Pancreas (tissue), 10 donors: ENCODE measurements around the gene NMU. TPM values are rescaled to one million over a fixed set of nuclear protein-coding genes. Genes with fewer than 3 reads are reported as not detected.

Experiments
- ATAC-seq, 4 donors: fragments of 200-7000 bp; cut with Tn5 transposase; one replicate each; pipeline versions ENCODE4 v1.8.0 to v1.9.1; 2020; ENCODE audit warnings: mild to moderate bottlenecking in 4 of 4, moderate library complexity in 4 of 4
- DNase-seq, 6 donors: peaks; one replicate each; pipeline ENCODE4 v3.0.0-alpha.2; 2020
- FAIRE-seq: peaks from 2 replicates; lab custom pipeline; 2012; peaks lifted over from hg19 to GRCh38; lab: Jason Lieb, UNC
- H3K27ac ChIP-seq, 4 donors: fragments of 200-600 bp; sonication (generic); 1 replicate in 3 of 4; 2 replicates in 1 of 4; pipeline versions ENCODE4 v1.5.0 to v1.8.0; 2020
- H3K27me3 ChIP-seq, 4 donors: fragments of 200-600 bp; one replicate each; pipeline ENCODE4 v1.8.0; 2021
- H3K36me3 ChIP-seq, 3 donors: fragments of 200-600 bp; sonication (generic) in 1 of 3; one replicate each; pipeline versions ENCODE4 v1.5.0 to v1.8.0; 2020 to 2021
- H3K4me1 ChIP-seq, 3 donors: fragments of 200-600 bp; one replicate each; pipeline ENCODE4 v1.8.0; 2021
- H3K4me3 ChIP-seq, 4 donors: fragments of 200-600 bp; sonication (generic) in 2 of 4; one replicate each; pipeline versions ENCODE4 v1.5.0 to v1.8.0; 2020 to 2021
- H3K9me3 ChIP-seq, 4 donors: fragments of 200-600 bp; one replicate each; pipeline ENCODE4 v1.8.0; 2021
- CTCF ChIP-seq, 4 donors: fragments of 200-600 bp; sonication (generic) in 3 of 4; IDR thresholded peaks; one replicate each; pipeline versions ENCODE4 v1.5.0 to v1.8.0; 2021; ENCODE audit warnings: antibody characterized with exemption in 4 of 4
- WGBS, 2 donors: extraction: QIAGEN DNeasy Blood & Tissue Kit; methylation state at CpG; one replicate each; pipeline ENCODE4 v1.1.7; 2013; 5-methylcytosine and 5-hydroxymethylcytosine counted together
- intact Hi-C, 3 donors: fragments of 100-400 bp; cut with DNase I; formaldehyde crosslinking; loops; one replicate each; pipeline versions ENCODE4 v1.11.1 to v1.14.2; 2022
- polyA plus RNA-seq, 2 donors: library from polyadenylated mRNA; stranded (reverse); fragments of 200-250 nt; gene quantifications; one replicate each; pipeline ENCODE4 v1.2.3, GENCODE V29; 2013
- total RNA-seq, 6 donors: library from RNA; stranded (reverse); fragmentation: NEBNext Ultra II Directional in 4 of 6; extraction: Animal tissue kit (Norgen Biotek cat#: 25700) in 4 of 6; gene quantifications; one replicate each; pipeline versions ENCODE4 v1.2.1 to v1.2.4, GENCODE V29; 2021 to 2023
- donor health status: healthy with polysubstance abuse.
- donor health status: DM: no; HTN: no; CAD: no; lungs with moderate emphysema.
- donor health status: DM: no; HTN: no; CAD: no.
- donor health status: control.
- donor health status: control.
- donor health status: Bipolar disorder and iron deficiency.
- donor health status: DM: yes; HTN: yes; CAD: no.
- donor health status: DM: no; HTN: no; CAD: no.
- donor health status: DM: no; HTN: no; CAD: no.
- donor health status: DM: yes; HTN: yes; CAD: no.

NMU gene
- total and polyA plus RNA-seq, 8 donors = 0.76 TPM; not detected in 7

GRCh38 chr4:55615008-55615407 lies 21.1 kb downstream of the NMU start:
- intact Hi-C loops = no loop called here
- H3K4me1 ChIP-seq = no peaks in the 10 kb centered on the region
- WGBS, 2 donors = 72 to 86% methylated on average over 3 of the region's 3 CpGs
- no peaks in the 10 kb centered on the region for H3K27me3 ChIP-seq
- no peak overlapping the region for H3K27ac ChIP-seq
- DNase-seq (no peak), FAIRE-seq (no peak), ATAC-seq (no peak)
- no peak for TF ChIP-seq CTCF (IDR thresholded peaks at IDR 0.05)
- no peaks in the 10 kb centered on the region for H3K36me3 ChIP-seq
- no peak overlapping the region for H3K4me3 ChIP-seq
- H3K9me3 ChIP-seq = no peaks in the 10 kb centered on the region

- Histone ChIP-seq H3K9me3 (no peaks in the 10 kb centered on the region), H3K27me3 (no peaks in the 10 kb centered on the region), H3K4me1 (no peaks in the 10 kb centered on the region), H3K27ac (no peak overlapping the region), H3K36me3 (no peaks in the 10 kb centered on the region), H3K4me3 (no peak overlapping the region)
- FAIRE-seq (no peak), ATAC-seq (no peak), DNase-seq (no peak)
- intact Hi-C loops = no loop called here
- no peak for TF ChIP-seq CTCF (IDR thresholded peaks at IDR 0.05)
- WGBS, 2 donors = 54 to 76% methylated on average over 3 of the region's 3 CpGs
Measured at GRCh38 chr4:55613621-55614020, 22.5 kb downstream of the NMU start.

- intact Hi-C loops = no loop called here
- ATAC-seq (no peak), FAIRE-seq (no peak), DNase-seq (no peak)
- H3K27me3 ChIP-seq = no peaks in the 10 kb centered on the region
- 75 to 81% methylated on average over 3 of the region's 3 CpGs for WGBS, 2 donors
- H3K4me3 ChIP-seq = no peak overlapping the region
- no peaks in the 10 kb centered on the region for H3K36me3 ChIP-seq
- no peaks in the 10 kb centered on the region for H3K4me1 ChIP-seq
- H3K27ac ChIP-seq = no peak overlapping the region
- H3K9me3 ChIP-seq = no peaks in the 10 kb centered on the region
- TF ChIP-seq CTCF (IDR thresholded peaks at IDR 0.05) = no peak
Measured at GRCh38 chr4:55612341-55612740, 23.8 kb downstream of the NMU start.

- Histone ChIP-seq H3K27me3 (no peaks in the 10 kb centered on the region), H3K9me3 (no peaks in the 10 kb centered on the region), H3K36me3 (no peaks in the 10 kb centered on the region), H3K4me1 (no peaks in the 10 kb centered on the region), H3K27ac (no peak overlapping the region), H3K4me3 (no peak overlapping the region)
- WGBS, 2 donors = 88 to 89% methylated on average over 3 of the region's 3 CpGs
- DNase-seq (no peak), FAIRE-seq (no peak), ATAC-seq (no peak)
- intact Hi-C loops = no loop called here
- TF ChIP-seq CTCF (IDR thresholded peaks at IDR 0.05) = no peak
Measured at GRCh38 chr4:55611358-55612059, 24.6 kb downstream of the NMU start.

GRCh38 chr4:55610381-55610780 lies 25.7 kb downstream of the NMU start:
- no peaks in the 10 kb centered on the region for H3K27me3 ChIP-seq
- intact Hi-C loops = no loop called here
- DNase-seq (no peak), ATAC-seq (no peak), FAIRE-seq (no peak)
- no peak for TF ChIP-seq CTCF (IDR thresholded peaks at IDR 0.05)
- no peaks in the 10 kb centered on the region for H3K36me3 ChIP-seq
- no peak overlapping the region for H3K4me3 ChIP-seq
- H3K27ac ChIP-seq = no peak overlapping the region
- H3K9me3 ChIP-seq = no peaks in the 10 kb centered on the region
- 81 to 96% methylated on average over 2 of the region's 2 CpGs for WGBS, 2 donors
- no peaks in the 10 kb centered on the region for H3K4me1 ChIP-seq
